Stimulated activated CD4-positive, alpha-beta T cell treated with anti-CD3 and anti-CD28 coated beads, Interleukin-12 subunit alpha, Interleukin-12 subunit beta, amount 100 ng/mL, for 24 hours (primary cell): ENCODE measurements around the gene TNRC18.

Experiments
- DNase-seq, 2 experiments: peaks; one replicate each; pipeline ENCODE4 v3.0.0-alpha.2; 2020; ENCODE audit warnings: low read depth in 2 of 2

The TNRC18 gene

GRCh38 chr7:5428478-5429252 lies 5.0 kb upstream of the TNRC18 start:
- no peak for DNase-seq

GRCh38 chr7:5426226-5426475 lies 2.5 kb upstream of the TNRC18 start:
- DNase-seq: no peak

DNA sequence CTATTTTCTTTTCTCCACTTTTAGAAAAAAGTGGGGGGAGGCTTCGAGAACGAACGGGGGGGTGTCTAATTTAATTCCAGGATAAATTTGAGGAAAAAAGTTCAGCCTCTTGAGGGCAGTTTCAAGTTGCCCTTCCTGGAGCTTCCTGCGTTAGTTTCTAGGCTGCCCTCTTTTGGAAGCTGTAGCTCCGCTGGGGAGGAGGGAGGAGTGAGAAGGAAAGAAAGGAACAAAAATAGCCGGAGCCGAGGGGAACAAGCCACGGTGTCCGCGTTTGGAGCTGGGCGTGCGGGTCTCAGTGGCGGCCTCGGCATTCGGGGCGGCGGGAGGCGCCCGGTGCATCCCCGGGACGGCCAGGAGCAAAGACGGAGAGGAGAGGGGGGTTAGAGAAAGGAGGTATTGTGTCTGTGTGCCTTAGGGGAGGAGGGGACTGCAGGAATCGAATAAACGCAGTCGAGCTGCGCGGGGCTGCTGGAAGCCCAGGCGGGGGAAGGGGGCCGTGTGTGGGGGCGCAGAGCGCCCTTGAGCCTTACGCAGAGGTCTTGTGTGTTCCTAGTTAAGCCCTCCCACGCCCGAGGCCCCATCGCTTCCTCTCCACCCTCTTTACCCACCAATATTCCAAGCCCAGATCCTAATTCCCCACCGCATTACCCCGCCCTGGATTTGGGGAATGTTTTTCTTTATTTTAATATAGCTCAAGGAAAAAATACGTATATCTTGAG lies 2.0 kb upstream of the TNRC18 start:
- no peak for DNase-seq

DNA sequence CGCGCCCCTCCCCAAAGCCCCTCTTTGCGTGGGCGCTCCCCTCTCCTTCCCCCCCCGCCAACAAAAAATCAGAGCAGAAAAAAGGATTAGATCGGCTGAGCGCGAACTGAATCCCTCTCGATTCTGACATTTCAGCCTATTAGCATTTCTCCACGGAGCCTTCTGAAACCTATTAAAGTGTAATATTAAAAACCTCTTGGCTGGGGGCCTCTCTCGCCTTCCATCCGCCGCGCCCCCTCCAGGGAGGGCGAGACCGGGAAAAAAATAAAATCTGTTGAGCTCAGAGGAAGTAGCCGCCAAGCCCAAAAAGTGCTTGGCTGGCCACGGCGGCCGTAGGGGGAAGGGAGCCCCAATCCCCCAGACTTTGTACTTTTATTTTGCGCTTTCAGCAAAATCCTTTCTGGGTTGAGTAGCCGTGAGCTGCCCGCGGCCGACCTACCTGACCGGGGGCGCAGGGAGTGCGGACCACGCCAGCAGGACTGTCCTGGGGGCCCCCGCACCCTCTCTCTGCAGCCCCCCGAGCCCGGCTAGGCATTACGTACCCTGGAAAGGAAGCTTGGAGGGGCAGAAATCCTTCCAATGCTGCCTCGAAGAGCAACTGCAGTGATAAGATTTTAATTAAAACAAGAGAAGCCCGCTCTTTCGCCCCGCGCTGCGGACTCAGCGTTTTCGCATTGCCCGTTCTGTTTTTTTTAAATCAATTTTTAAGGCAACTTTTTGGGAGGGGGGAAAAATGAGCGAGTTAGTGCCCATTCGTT lies 1.3 kb upstream of the TNRC18 start:
- no peak for DNase-seq

- DNase-seq: peak; percentile 10 to 32
Measured at GRCh38 chr7:5423976-5424748, 528 bp upstream of the TNRC18 start.

DNA sequence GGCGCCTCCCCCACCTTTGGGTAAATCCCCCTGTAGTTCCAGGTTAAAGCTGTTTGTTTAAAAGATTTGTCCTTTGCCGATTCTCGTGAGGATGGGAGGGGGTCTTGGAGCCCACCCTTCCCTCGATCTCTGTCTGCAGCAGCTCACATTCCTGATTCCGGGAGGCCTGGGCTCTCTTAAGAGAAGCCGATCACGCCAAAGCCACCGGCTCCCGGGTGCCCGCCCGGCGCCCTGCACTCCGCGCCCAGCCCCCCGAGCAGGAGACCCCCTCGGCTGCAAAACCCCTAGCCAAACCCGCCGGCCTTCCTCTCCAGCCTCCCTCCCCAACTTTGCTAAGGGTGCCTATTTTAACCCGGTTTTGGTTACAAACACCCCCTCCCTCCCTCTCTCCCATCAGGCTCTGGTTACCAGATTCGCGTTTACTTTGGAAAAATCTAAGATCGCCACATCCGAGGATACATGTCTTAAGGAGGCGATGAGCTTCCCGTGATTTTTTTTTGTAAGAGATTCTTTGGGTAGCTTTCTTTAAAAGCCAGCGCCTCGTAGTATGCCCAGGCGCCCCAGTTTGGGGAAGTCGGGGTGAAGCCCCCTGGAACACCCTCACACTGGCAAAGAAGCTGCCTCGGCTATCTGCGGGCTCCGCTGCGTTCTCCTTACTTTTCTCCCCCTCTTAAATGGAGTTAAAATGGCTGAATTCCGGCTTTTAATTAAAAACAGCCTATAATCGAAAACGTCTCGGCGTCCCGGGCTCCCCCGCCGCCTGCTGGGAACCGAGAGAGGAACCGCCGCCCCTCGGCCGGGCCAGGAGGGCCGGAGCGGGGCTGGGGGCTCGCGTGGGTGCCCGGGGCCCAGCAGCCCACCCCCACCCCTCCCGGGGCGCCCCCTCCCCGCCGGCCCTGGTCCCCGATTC lies 983 bp downstream of the TNRC18 start:
- no peak for DNase-seq

DNA sequence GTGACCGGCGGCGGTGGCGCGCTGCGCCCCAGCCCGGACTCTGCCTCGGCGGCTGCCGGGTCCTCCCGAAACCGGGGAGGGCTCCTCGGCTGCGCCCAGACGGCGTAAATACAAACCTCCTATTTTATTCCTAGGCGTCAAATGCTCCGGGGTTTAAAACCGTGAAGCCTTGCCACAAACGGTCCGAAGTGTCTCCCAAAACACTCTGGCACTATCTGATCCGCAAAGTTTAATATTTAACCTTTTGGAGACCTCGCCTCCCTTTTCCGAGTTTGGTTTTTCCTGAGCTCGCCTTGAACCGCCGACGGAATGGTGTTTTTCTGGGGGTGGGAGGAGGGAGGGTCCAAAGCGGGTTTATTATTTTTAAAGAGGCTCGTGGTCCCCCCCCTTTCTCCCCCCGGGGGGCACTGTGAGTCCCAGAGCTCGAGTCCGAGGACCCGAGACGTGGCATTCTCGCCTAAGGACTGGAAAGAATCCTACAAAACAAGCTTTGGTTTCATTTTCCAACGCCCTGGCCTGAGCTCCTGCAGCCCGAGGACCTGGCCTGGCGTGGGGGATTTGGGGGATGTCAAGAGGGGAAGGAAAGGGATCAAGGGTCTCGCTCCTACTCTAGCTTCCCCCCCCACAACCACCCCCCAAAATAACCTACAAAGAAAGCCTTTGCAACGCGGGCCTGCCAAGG lies 1.8 kb downstream of the TNRC18 start:
- DNase-seq: no peak

DNA sequence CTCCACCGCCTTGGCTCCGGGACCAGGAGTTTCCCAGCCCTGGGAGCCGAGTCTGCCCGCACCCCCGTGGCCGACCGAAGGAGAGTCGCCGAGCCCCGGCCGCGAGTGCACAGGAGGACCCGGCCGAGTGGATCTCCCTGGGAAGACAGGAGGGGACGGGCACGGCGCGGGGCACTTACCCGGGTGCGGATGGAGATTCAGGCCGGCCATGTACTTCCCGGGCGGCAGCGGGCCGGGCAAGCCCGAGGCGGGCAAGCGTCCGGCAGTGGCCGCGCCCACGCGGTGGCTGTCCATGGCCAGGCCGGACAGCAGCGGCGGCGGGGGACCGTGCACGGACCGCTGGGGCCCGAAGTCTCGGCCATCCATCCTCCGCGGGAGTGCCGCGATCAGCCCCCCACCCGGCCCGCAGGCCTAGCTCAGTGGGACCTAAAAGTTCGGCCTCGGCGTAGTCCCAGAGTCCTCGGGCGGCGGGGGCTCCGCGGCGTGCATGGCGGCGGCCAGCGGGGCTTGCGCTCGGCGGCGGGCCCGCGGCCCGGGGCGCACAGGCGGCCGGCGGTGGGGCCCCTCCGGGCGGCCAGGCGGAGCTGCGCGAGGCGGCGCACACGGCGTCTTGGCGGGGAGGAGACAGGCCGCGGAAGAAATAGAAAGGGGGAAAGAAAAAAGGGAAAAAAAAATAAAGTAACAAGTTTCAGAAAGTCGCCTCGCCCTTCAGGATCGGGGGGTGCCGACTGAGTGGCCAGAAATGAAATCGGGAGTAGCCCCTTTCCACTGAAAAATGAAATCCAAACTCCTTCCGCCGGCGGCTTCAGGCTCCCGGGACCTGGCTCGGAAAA lies 2.5 kb downstream of the TNRC18 start:
- no peak for DNase-seq

DNA sequence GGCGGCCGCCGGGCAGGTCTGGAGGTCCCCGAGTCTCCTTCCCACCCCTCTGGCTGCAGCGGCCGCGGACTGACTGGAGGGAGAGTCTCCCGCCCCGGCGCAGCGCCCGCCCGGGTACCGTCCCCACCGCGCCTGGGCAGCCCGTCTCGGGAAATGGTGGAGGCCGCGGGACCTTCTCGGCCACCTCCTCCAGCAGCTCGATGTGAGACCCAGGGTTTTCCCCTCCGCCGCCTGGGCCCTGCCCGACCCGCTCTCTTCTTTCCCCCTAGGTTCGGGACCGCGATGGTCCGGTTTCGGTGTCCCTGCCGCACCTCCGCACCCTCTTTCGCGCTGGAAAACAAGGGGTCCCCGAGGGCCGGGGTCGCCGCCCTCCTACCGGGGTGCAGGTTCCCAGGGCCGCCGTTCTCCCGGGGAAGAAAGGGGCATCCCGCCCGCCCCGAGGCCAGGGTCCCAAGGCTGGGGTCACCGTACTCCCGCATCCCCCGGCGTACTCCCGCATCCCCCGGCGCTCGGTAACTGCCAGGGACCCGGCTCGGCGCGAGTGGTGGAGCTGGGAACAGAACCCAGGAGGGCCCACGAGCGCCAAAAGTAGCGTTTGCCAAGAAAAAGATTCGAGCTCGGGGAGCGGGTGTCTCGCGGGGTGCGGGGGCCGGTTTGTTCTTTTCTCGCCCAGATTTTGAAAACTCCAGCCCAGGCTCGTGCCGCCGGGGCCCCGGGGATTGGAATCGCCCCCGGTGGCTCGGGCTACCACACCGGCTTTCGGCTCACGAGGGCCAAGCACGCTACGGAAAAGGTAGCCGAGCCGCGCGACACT lies 3.4 kb downstream of the TNRC18 start:
- no peak for DNase-seq

DNA sequence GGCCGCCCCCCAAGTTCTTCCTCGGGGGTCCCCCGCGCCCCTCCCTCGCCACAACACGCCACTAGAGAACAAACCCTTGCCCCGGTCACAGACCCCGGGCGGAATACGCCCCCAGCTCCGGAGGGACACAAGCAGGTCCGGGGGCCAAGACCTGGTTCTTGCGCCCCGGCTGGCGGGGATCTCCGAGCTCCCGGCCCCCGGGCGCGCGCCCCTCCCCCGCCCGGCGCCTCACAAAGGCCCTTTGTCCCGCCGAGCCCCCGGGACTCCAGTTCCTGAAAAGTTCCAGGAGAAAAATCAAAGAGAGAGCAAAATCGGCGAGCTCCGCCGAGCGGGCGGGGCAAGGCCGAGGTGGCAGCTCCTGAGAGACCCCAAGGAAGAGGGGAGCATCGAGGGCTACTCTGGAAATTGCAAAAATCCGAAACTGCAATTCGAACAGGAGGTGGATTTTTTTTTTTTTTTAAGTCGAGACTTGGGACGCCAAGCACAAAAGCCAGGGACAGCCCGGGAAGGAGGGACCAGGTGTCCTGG lies 4.0 kb downstream of the TNRC18 start:
- DNase-seq: no peak

- DNase-seq: no peak
Measured at GRCh38 chr7:5418285-5418582, 5.4 kb downstream of the TNRC18 start.

DNA sequence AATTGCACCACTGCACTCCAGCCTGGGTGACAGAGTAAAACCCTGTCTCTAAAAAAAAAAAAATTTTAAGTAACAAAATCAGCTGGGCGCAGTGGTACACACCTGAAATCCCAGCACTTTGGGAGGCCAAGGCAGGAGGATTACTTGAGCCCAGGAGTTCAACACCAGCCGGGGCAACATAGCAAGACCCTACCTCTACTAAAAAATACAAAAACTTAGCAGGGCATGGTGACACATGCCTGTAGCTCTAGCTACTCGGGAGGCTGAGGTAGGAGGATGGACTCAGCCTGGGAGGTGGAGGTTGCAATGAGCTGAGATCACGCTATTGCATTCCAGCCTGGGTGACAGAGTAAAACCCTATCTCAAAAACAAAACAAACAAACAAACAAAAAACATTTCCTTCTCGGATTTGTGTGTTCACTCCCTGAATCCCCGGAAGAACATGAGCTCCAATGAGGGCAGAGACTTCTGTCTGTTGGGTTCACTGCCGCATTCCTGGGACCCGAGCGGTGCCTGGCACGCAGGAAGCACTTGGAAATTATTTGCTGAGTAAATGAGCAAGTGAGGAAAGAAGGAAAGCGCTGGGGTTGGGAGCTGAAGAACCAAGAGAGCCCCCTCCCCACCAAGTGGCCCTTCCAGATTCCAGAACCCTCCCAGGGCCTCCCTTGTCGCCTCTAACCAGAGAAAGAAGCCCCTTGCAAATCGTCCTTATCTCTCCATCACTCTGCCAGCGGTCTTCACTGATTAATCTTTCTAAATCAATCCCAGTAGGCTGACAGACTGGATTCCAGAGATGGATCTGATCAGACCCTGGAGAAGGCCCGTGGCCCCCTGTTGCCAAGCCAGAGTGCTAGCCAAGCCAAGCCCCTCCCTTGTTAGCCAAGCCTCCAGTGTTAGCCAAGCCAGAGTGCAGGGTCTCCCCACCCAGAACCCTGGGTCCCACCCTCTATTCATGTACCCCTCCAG lies 6.2 kb downstream of the TNRC18 start:
- no peak for DNase-seq

DNA sequence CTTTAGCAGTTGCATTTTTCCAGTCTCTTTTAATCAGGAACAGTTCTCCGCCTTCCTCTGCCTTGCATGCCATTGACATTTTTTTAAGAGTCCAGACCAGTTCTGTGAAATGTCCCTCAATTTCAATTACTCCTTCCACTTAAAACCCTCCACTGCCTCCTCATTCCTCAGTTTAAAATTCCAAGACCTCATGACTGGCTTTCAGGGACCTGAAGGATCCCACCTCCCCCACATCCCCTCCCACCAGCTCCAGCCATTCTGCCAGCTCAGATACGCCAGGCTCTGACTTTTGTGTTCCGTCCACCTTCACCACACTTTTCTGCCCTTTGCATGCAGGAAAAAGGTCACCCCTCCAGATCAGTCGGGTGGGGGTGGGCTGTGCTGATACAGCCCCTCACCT lies 8.7 kb downstream of the TNRC18 start:
- DNase-seq: no peak

DNA sequence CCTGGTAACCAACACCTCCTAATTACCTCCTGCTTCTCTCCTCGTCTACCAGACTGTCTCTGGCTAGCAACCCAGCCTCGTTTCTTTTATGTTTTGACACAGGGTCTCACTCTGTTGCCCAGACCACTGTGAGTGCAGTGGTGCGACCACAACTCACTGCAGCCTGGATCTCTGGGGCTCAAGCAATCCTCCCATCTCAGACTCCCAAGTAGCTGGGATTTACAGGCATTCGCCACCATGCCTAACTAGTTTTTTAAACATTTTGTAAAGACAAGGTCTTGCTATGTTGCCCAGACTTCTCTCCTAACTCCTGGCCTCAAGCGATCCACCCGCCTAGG lies 10.2 kb downstream of the TNRC18 start:
- no peak for DNase-seq

DNA sequence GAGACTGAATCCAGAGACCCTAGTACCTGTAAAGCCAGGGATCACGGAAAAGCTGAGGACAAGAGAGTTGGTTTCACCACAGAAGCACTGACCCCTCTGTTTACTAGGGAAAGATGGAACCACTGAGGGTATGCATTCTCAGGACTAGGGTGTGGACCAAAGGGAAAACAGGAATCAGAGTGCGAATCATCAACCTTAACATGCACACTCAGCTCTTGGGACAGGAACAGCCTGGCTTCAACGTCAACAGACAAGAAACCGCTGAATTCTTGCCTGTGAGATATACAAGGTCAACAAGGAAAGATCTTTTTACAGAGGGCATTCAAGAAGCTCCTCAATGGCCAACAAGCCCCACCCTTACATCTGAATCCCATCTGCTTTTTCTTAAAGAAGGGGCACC lies 14.9 kb downstream of the TNRC18 start:
- DNase-seq: no peak

DNA sequence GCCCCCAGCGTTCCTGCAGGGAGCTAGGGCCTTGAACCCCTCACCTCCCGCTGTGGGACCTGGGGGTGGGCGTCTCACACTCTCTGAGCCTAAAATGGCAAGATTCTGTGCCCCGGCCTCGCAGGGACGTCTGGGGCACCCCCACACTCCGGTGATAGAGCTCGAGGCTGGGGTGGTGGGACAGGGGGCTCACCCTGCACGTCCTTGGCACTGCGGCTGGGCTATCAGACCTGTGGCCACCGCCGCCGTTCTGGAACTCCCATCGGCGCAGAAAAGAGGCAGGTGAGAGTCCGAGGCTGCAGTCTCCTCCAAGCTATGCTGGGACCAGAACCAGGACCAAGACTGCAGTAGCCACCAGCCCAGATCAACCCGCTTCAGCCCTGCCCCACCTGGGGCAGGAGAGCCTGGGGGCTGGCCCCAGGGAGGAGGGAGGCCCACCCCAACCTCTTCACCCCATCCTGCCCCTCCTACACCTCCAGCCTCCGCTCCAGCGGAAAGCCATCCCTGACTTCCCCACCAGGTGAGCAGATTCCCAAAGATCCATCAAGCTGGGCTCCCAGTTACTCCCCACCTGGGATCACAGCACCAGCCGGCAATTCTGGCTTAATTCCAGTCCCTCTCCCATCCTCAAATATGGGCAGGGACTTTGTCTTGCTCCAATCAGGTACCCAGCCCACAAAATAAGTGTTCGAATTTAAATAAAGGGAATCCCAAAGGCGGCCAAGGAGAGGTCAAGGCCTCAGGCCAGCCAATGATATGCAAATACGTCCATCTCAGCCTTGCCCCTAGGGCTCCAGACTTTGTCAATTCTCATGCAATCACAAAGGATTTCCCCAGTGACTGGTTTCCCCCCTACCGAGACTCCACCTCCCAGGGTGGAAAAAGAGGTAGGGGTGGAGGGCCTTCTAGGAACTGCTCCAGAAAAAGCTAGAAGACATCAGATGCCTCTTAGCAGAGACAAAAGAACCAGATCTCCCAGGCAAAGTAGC lies 16.4 kb downstream of the TNRC18 start:
- DNase-seq: no peak
